ENCODE results near the gene ADARB2. TPM values are rescaled to one million over a fixed set of nuclear protein-coding genes. Genes with fewer than 3 reads are reported as not detected.

Gene ADARB2
- total RNA-seq, 1 donor from 2014 or later = 0.06 TPM

DNA sequence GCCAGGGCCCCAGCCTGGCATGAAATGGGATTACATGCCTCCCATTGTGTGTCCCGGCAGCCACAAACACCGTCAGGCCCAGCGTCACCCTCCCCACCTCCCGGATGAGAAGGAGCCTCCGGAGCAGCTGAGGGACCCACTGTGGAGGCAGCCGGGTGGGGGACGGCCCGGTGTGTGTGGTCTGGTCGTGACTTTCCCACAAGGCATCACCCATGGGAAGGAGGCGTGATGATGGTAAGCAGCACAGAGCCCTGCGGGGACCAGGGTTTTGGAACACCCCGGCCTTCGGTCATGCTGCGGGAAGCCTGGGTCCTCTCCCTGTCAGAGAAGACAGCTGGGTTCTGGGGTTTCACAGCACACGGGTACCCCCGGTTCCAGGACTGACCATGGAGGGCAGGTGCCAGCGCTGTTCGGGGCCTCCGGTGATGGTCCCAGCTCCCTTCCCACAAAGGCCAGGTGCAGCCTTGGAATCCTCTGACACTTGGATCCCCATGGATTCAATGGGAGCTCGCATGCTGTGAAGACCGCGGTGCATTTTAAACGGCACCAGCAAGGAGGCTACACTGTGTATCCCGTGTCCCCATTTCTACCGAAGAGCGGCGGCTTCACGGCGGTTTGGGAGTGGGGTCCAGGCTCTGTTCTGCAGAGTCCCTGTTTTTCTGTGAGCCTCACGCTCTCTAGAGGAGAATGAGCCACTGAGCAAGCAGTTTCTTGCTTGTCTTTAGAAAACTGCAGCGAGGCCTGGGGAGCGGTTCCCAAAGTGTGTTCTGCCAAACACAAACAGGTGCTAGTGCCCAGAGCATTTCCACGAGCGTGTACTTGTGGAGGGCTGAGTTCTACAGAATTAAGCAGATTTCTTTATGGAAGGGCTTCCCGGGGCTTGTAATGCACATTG lies 336.0 kb downstream of the ADARB2 start:
- peak; percentile 78 for DNase-seq (ENCODE audit: low spot score)

DNA sequence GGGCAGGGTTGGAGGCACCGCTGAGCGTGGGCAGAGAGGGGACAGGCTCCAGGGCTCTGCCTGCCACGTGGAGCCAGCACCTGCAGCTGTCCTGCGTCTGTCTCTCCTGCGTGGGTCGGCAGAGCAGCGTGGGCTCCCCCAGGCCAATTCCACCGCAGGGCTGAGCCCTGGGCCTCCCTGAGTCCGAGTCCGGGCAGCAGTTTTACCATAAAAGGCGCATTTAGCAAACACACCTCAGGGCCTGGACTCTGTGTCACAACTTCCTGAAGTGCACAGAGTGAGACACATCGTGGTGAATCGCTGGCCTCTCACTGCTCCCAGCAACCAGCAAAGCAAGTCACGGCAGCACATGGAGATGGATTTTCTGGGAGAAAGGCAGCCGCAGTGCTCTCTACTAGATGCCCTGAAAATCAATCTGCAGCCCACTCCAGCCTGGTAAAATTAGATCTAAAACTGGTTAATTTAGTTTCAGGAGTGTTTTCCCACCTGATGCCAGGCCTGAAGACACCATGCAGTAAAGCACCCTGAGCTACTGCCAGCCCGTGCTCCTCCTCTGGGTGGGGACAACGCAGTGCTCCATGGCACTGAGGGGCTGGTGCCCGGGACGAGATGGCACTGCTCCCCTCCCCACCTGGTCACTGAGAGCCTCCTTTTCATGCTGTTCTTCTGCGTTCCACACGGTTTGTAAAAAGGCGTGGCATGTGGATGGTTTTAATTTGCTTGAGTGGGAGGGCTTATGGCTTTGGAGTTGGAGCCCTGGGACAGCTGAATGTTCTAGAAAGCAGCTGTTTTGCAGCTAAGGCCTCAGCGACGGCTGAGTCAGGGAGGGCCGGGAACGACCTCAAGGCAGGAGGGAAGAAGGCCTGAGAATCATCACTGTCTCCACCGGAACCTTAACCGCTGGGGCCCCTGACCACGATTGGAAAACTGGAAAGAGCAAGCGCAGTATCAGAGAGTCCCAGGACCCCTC lies 336.9 kb downstream of the ADARB2 start:
- DNase-seq (ENCODE audit: low spot score) = peak; percentile 60

DNA sequence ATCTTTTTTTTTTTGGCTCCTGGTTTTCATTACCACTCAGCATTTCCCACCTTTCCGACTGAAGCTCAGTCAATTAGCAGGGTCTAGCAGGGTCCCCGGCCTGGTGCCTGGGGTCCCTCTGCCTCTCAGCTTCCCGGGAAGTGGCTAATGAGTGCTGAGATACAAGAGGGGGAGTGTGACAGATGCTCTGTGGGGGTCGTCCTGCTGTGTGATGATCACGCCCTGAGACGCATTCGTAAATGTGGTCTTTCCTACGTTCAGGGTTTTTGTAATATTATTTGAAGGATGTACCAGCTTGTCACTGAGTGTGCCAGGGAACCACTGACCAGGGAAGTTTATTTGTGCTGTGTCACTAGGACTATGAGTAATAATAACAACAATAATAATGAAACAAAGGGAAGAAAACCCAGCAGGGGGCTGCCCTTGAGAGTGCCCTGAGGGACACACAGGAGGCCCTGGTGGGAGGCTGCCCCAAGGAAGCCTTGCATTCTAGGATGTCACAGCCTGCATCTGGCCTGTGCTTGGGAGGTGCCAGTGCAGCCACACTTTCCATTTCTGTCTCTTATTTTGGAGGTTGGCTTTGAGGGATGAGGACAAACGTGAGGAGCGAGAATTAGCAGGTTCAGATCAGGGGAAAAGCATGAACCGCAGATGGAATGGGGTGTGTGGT lies 337.8 kb downstream of the ADARB2 start:
- peak; percentile 59 for DNase-seq (ENCODE audit: low spot score)

DNA sequence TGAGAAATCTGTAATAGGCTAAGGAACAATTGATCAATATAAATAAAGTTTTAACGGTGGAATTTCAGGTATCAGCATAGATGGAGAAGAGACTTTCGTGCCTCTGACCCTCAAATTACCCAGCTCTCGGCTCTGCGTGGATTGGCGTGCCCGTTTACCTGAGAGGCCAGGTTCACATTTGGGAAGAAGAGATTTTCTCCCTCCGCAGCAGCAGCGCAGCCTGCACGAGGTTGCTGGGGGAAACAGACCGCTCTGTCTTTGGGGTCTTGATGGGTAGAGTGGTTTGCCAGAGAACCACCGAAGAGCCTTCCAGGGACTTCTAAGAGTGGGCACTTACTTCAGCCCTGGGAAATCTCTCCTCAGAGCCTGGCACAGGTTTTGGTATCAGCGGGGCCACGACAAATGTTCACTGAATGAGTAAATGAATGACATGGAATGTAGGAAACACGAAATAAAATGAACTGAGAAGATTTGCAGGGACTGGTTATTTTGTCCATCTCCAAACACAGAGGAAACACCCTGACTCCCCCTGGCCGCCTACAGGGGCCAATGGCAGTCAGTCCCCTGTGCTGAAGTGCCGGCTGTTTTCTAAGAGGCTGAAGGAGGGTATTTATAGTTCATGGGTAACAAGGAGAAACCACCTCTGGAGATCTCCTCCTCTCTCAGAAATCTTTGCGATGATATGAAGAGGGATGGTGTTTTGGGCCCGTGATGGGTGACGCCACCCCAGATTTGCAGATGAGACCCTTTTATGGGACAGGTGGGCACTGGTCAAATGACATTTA lies 338.5 kb downstream of the ADARB2 start:
- peak; percentile 43 for DNase-seq (ENCODE audit: low spot score)

- peak; percentile 80 for DNase-seq (ENCODE audit: low spot score)
These were observed 339.2 kb downstream of the ADARB2 start for GRCh38 chr10:1398116-1398515.

DNA sequence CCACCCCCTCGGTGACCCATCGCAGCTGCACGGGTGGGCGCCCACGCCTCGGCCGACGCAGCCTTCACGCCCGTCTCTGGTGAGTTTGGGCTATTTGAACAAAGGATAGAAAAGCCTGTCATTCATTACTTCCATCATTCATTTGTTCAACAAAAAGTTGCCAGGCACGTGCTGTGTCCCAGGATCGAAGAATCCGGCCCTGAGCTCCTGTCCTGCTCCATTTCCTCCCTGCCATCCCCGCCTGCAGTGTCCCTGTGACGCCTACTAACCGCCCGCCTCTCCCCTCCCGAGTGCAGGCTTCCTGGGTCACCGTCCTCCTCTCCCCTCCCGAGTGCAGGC lies 341.1 kb downstream of the ADARB2 start:
- DNase-seq (ENCODE audit: low spot score) = peak; percentile 73

- DNase-seq (ENCODE audit: low spot score) = peak; percentile 82
These were observed 341.6 kb downstream of the ADARB2 start for GRCh38 chr10:1395481-1396296.

DNA sequence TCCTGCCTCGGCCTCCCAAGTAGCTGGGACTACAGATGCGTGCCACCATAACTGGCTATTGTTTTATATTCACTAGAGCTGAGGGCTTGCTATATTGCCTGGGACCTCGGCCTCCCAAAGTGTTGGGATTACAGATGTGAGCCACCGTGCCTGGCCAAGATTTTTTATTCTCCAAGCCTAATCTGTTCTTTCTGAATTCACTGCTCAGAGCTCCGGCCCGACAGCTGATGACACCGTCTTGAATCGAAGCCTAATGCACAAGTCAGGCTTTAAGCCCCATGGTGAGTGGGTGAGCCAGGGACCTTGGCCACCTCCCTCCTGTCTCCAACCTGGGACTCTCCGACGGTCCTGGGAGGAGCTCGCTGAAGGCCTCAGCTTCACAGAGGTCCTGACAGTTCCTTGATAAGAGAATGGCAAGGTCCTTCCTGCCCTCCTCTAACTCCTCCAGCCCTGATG lies 342.3 kb downstream of the ADARB2 start:
- DNase-seq (ENCODE audit: low spot score) = peak; percentile 16

- peak; percentile 85 for DNase-seq (ENCODE audit: low spot score)
These were observed 343.0 kb downstream of the ADARB2 start for GRCh38 chr10:1394155-1394912.

DNA sequence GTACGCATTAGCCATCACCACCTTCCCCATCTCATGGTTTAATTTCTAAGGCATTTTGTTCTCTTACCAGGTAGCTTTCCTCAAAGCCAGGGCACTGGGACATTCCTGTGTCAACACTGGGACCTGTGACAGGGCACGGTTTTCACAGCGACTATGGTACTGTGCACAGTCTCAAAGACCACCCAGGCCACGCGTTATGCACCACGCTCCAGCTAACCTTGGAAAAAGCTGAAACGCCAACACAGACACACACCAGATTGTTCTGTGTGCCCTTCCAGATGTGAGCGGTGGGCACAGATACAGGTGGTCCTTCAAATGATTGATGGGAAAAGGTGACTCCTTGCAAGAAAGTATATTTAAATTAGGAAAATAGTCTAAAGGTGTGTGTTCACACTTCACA lies 343.8 kb downstream of the ADARB2 start:
- DNase-seq (ENCODE audit: low spot score) = peak; percentile 35

- no peak for DNase-seq (ENCODE audit: low spot score)
These were observed 345.2 kb downstream of the ADARB2 start for GRCh38 chr10:1392127-1392526.

GRCh38 chr10:1390200-1390599 lies 347.1 kb downstream of the ADARB2 start:
- no peak for DNase-seq (ENCODE audit: low spot score)

DNA sequence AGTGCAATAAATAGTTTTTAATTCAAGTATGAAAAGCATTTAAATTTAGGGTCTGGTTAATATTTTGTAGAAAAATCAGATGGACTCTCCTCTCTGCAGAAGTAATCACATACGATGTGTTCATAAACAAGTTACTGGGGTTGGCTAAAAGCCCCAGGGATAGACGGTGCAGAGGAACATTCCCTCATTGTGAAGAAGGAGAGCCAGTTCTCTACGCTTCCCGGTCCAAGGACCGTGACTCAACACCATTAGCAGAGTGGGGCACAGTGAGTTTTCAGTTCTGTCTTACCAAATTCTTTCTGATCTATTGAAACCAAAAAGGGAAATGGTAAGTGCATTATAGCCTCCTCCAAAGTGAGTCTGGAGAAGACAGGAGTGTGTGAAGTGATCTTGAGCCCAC lies 353.3 kb downstream of the ADARB2 start:
- peak; percentile 45 for DNase-seq (ENCODE audit: low spot score)

- peak; percentile 67 for DNase-seq (ENCODE audit: low spot score)
These were observed 354.6 kb downstream of the ADARB2 start for GRCh38 chr10:1382711-1383110.

DNA sequence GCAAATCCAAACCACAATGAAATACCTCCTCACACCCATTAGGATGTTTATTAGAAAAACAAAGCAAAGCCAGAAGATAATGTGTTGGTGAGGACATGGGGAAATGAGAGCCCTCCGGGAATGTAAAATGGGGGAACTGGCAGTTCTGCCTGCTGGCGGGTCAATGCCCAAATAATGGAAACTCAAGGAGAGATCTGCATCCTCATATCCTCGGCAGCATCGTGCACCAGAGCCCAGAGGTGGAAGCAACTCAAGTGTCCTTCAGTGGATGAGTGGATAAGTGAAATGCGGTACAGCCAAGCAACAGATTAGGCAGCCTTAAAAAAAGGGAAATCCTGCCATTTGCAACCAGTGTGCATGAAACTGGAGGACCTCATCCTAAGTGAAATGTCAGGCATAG lies 356.0 kb downstream of the ADARB2 start:
- no peak for DNase-seq (ENCODE audit: low spot score)

DNA sequence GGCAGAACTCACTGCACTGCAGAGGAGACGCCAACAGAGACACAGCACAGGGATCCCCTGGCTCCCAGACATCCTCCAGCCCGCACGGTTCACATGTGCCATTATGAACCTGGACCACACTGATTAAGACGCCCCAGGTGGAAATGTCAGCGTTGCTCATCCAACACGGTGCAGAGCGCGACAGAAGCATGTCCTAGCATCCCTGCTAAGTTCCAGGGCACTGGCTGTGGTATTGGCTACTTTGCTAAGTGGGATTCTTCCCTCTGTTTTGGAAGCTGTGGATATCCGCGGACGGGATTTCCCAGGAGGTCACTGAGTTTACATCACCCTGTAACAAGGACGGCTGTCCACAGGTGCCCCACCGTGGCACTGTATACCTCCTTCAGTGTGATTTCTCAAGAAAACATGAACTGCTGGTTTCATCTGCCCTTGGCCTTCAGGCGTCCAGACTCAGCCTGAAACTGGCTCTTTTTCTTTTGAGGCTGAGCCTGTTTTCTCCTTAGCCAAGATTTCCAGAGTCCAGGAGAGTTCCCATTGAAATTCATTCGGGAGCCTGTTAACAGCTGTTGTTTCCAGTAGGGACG lies 357.1 kb downstream of the ADARB2 start:
- DNase-seq (ENCODE audit: low spot score) = peak; percentile 64

GRCh38 chr10:1379601-1380000 lies 357.7 kb downstream of the ADARB2 start:
- peak; percentile 69 for DNase-seq (ENCODE audit: low spot score)

- DNase-seq (ENCODE audit: low spot score) = peak; percentile 60
These were observed 358.9 kb downstream of the ADARB2 start for GRCh38 chr10:1378473-1378872.

All from mesenteric fat pad (tissue), 1 donor.